Transverse colon (tissue), 3 donors: ENCODE results near the gene CGREF1.

Experiments used
- EP300 ChIP-seq: sonication (generic); formaldehyde crosslinking; IDR thresholded peaks from one replicate; pipeline ENCODE4 v1.6.1; 2017; ENCODE audit warnings: antibody characterized with exemption, low read depth
- POLR2A ChIP-seq: fragments of 450-650 bp; IDR thresholded peaks from one replicate; pipeline ENCODE4 v1.6.1; 2016; ENCODE audit warnings: antibody characterized with exemption, mild to moderate bottlenecking, moderate library complexity
- TF ChIP-seq, protein P1 (sequence below), 5 experiments: fragments of 200-600 bp in 3 of 5; fragments of 450-650 bp in 2 of 5; sonication (generic) in 3 of 5; IDR thresholded peaks; 1 replicate in 2 of 5; 2 replicates in 3 of 5; pipeline ENCODE4 v1.5.1; 2016 to 2017; ENCODE audit warnings: antibody characterized with exemption in 5 of 5, inconsistent platforms in 3 of 5, mild to moderate bottlenecking in 2 of 5, moderate library complexity in 1 of 5

DNA sequence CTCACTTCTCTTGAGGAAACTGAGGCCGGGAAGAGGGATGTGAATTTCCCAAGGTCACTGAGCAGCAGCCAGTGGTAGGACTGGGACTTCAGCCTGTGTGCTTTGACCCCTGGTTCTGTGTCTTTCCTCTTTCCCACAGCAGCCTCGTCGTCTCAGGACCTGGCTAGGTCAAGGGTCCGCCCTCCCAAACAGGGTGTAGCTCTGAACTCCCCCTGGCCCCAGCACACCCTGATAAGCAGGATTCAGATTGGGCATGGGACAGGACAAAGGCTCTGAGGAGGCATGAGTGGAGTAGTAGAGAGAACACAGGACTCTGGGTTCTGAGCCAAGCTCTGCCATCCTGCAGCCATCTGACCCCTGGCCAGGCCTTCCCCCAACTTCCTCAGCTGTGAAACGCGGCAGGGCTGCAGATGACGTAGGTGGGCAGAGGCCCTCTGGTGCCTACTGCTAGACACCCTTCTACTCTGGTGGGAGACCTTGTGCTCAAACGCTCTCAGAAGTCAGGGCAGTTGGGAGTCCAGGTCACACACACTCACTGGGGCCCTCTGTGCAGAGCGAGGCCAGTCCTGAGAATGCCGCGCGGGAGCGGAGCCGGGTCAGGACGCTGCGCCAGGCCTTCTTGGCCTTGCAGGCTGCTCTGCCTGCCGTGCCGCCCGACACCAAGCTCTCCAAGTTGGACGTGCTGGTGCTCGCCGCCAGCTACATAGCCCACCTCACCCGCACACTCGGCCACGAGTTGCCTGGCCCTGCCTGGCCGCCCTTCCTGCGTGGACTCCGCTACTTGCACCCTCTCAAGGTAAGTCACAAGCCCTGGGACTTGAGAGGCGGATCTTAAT is 30.9 kb upstream of the CGREF1 start:
- TF ChIP-seq, protein P1, sequence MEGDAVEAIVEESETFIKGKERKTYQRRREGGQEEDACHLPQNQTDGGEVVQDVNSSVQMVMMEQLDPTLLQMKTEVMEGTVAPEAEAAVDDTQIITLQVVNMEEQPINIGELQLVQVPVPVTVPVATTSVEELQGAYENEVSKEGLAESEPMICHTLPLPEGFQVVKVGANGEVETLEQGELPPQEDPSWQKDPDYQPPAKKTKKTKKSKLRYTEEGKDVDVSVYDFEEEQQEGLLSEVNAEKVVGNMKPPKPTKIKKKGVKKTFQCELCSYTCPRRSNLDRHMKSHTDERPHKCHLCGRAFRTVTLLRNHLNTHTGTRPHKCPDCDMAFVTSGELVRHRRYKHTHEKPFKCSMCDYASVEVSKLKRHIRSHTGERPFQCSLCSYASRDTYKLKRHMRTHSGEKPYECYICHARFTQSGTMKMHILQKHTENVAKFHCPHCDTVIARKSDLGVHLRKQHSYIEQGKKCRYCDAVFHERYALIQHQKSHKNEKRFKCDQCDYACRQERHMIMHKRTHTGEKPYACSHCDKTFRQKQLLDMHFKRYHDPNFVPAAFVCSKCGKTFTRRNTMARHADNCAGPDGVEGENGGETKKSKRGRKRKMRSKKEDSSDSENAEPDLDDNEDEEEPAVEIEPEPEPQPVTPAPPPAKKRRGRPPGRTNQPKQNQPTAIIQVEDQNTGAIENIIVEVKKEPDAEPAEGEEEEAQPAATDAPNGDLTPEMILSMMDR (IDR thresholded peaks at IDR 0.05) = no peak
- TF ChIP-seq EP300 (no peak), POLR2A (no peak)
